ENCODE data around the gene ACSF2. TPM values are rescaled to one million over a fixed set of nuclear protein-coding genes. Genes with fewer than 3 reads are reported as not detected.

ACSF2 gene
- total RNA-seq, 1 donor from 2014 or later = 26.1 TPM

DNA sequence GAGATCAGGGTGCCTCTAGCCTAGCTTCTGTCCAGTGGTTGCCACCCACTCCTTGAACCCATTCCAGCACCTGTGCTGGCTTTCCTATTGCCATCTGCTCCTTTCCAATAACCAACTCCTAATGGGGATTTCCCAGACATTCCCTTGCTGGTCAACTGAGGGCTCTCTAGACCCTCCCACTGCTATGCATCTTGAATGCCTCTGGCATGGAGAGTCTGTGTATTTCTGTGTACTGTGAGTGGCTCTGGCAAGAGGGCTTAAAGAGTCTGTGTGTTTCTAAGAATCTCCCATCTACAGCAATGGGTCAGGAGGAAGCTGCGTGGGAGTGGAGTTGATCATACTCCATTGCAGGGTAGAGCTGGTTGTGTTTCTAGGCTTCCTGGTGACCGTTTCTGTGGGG, 95.5 kb downstream of the ACSF2 start:
- Histone ChIP-seq H3K4me1 (no peaks in the 10 kb centered on the region), H3K4me3 (no peak overlapping the region), H3K36me3 (no peaks in the 10 kb centered on the region), H3K27me3 (no peaks in the 10 kb centered on the region), H3K27ac (no peak overlapping the region), H3K9me3 (no peaks in the 10 kb centered on the region)
- TF ChIP-seq, protein P1, sequence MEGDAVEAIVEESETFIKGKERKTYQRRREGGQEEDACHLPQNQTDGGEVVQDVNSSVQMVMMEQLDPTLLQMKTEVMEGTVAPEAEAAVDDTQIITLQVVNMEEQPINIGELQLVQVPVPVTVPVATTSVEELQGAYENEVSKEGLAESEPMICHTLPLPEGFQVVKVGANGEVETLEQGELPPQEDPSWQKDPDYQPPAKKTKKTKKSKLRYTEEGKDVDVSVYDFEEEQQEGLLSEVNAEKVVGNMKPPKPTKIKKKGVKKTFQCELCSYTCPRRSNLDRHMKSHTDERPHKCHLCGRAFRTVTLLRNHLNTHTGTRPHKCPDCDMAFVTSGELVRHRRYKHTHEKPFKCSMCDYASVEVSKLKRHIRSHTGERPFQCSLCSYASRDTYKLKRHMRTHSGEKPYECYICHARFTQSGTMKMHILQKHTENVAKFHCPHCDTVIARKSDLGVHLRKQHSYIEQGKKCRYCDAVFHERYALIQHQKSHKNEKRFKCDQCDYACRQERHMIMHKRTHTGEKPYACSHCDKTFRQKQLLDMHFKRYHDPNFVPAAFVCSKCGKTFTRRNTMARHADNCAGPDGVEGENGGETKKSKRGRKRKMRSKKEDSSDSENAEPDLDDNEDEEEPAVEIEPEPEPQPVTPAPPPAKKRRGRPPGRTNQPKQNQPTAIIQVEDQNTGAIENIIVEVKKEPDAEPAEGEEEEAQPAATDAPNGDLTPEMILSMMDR (IDR thresholded peaks at IDR 0.05) = no peak
- DNase-seq (ENCODE audit: low spot score in 2 of 2) = no peak
- intact Hi-C loops (cut with DNase I) = no loop called here

DNA sequence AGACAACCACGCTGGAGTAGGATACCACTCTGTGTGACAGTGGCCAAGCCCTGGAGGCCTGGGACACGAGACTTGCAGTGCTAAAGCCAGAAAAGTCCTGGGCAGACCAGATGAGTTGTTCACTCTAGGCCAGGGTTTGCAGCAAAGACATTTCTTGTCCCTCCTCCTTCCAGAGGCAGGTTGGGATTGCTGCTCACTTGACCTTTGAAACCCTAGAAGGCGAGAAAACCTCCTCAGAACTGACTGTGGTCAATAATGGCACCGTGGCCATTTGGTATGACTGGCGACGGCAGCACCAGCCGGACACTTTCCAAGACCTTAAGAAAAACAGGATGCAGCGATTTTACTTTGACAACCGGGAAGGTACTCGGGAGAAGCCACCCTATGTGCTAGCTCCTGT, 96.7 kb downstream of the ACSF2 start:
- Histone ChIP-seq H3K9me3 (no peaks in the 10 kb centered on the region), H3K36me3 (no peaks in the 10 kb centered on the region), H3K27ac (no peak overlapping the region), H3K27me3 (no peaks in the 10 kb centered on the region), H3K4me1 (no peaks in the 10 kb centered on the region), H3K4me3 (no peak overlapping the region)
- TF ChIP-seq, protein P1 (IDR thresholded peaks at IDR 0.05) = no peak
- intact Hi-C loops (cut with DNase I) = no loop called here
- no peak for DNase-seq (ENCODE audit: low spot score in 2 of 2)

DNA sequence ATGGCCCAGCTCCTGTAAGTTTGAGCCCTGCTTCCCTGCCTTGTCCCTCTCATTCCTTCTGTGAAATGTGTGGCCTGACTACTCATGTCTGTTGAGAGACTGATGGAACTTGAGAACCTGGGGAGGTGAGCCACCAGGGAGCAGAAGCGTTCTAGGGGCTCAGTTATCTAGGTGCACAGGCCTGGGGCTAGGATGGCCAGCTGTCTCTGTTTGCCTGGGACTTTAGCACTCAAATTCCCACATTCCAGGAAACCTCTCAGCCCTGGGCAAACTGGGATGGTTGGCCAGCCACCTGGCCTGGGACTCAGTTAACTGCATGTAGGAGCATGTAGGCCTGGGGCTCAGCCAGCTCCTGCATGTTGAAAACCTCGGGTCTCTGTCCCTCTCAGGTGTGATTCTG, 97.2 kb downstream of the ACSF2 start:
- TF ChIP-seq, protein P1 (IDR thresholded peaks at IDR 0.05) = no peak
- Histone ChIP-seq H3K9me3 (no peaks in the 10 kb centered on the region), H3K27ac (no peak overlapping the region), H3K4me1 (no peaks in the 10 kb centered on the region), H3K4me3 (no peak overlapping the region), H3K27me3 (no peaks in the 10 kb centered on the region), H3K36me3 (no peaks in the 10 kb centered on the region)
- intact Hi-C loops (cut with DNase I) = no loop called here
- no peak for DNase-seq (ENCODE audit: low spot score in 2 of 2)

Other genes with a start within 250 kb of the ACSF2 start
- 547 TPM for gene COL1A1, start 224.6 kb upstream of the ACSF2 start, total RNA-seq
- gene TMEM92, start 151.8 kb upstream of the ACSF2 start, total RNA-seq = not detected
- gene XYLT2, start 80.1 kb upstream of the ACSF2 start, total RNA-seq = 51.3 TPM
- 28.9 TPM for gene MRPL27, start 53.0 kb upstream of the ACSF2 start, total RNA-seq
- gene EME1, start 53.0 kb upstream of the ACSF2 start, total RNA-seq = not detected
- gene LRRC59, start 28.7 kb upstream of the ACSF2 start, total RNA-seq = 91.9 TPM
- not detected for gene CHAD, start 42.7 kb downstream of the ACSF2 start, total RNA-seq
- 36.7 TPM for gene RSAD1, start 52.6 kb downstream of the ACSF2 start, total RNA-seq
- 7.9 TPM for gene MYCBPAP, start 82.2 kb downstream of the ACSF2 start, total RNA-seq
- 0.85 TPM for gene EPN3, start 106.5 kb downstream of the ACSF2 start, total RNA-seq
- 463 TPM for gene SPATA20, start 121.0 kb downstream of the ACSF2 start, total RNA-seq
- gene CACNA1G, start 134.5 kb downstream of the ACSF2 start, total RNA-seq = 1.2 TPM
- 30.2 TPM for gene ABCC3, start 208.7 kb downstream of the ACSF2 start, total RNA-seq